Fibroblast of lung (primary cell): ENCODE measurements around the gene PDAP1.

Experiments
- EZH2 ChIP-seq: IDR thresholded peaks from 2 replicates; pipeline ENCODE4 v1.5.1; 2012; ENCODE audit warnings: low read length, control low read depth, mild to moderate bottlenecking; ENCODE audit errors: missing control alignments
- TF ChIP-seq, protein P1 (sequence below), 2 donors: IDR thresholded peaks in 1 of 2; conservative IDR thresholded peaks in 1 of 2; 1 replicate in 1 of 2; 2 replicates in 1 of 2; pipeline ENCODE4 v1.5.1; 2011 to 2012; ENCODE audit warnings: low read length in 2 of 2, control low read depth in 1 of 2, inconsistent platforms in 1 of 2, low read depth in 1 of 2, mild to moderate bottlenecking in 1 of 2

GRCh38 chr7:99404977-99405320 lies 3.4 kb downstream of the PDAP1 start:
- no peak for TF ChIP-seq EZH2
- TF ChIP-seq, protein P1, sequence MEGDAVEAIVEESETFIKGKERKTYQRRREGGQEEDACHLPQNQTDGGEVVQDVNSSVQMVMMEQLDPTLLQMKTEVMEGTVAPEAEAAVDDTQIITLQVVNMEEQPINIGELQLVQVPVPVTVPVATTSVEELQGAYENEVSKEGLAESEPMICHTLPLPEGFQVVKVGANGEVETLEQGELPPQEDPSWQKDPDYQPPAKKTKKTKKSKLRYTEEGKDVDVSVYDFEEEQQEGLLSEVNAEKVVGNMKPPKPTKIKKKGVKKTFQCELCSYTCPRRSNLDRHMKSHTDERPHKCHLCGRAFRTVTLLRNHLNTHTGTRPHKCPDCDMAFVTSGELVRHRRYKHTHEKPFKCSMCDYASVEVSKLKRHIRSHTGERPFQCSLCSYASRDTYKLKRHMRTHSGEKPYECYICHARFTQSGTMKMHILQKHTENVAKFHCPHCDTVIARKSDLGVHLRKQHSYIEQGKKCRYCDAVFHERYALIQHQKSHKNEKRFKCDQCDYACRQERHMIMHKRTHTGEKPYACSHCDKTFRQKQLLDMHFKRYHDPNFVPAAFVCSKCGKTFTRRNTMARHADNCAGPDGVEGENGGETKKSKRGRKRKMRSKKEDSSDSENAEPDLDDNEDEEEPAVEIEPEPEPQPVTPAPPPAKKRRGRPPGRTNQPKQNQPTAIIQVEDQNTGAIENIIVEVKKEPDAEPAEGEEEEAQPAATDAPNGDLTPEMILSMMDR (conservative IDR thresholded peaks at IDR 0.05 in 1 of 2, IDR thresholded peaks at IDR 0.05 in 1 of 2; ENCODE audit: low read depth in 1 of 2, low read length in 2 of 2), result no peak
